Measurements from ENCODE around the gene MGAT3. TPM values are rescaled to one million over a fixed set of nuclear protein-coding genes. Genes with fewer than 3 reads are reported as not detected.

Gene MGAT3
- total and polyA plus RNA-seq, 2 of the 8 experiments (the other 6 are each of a cell fraction or from before 2014, with no cell fraction given) = 4.3 to 9.2 TPM

DNA sequence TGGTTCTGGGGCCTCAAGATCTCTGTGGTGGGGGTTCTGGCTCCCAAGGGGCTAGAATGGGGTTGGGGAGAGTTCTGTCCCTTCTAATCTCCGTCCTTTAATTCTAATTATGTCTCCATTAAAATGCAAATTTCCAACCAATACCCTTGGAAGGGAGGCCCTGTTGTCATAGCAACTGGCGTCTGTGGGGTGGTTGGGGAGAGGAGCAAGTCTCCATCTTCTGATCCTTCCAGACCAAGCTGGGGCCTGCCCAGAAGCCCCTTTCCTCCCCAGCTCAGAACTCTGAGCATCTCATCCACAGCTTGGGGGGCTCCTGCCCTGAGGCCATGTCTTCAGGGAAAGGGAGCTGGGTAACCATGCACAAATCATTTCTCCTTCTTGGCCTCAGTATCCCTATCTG, 81.2 kb downstream of the MGAT3 start (continued):
- TF ChIP-seq CBX8 (IDR thresholded peaks at IDR 0.05; ENCODE audit: borderline replicate concordance, low read depth, low read length) (no peak), FOSL1 (IDR thresholded peaks at IDR 0.05; ENCODE audit: insufficient read depth, low read depth, low read length) (no peak), TCF12 (IDR thresholded peaks at IDR 0.05; ENCODE audit: low read depth, low read length) (no peak), CBX5 (IDR thresholded peaks at IDR 0.05; ENCODE audit: low read depth, low read length) (no peak), GABPA (IDR thresholded peaks at IDR 0.05; ENCODE audit: borderline replicate concordance, insufficient read depth, low read length) (no peak), CREB1 (IDR thresholded peaks at IDR 0.05) (no peak), BCL11A (IDR thresholded peaks at IDR 0.05; ENCODE audit: low read depth in 2 of 2, low read length in 2 of 2) (no peak)

Other genes starting within 250 kb of the MGAT3 start
- gene PDGFB, start 212.0 kb upstream of the MGAT3 start, total RNA-seq (2021; fragmentation: NEBNext Ultra II Directional; extraction: Animal tissue kit (Norgen Biotek cat#: 25700)) = 8.5 and 9.6 TPM in 2 replicates
- gene PDGFB, start 212.0 kb upstream of the MGAT3 start, polyA plus RNA-seq (2011; rRNA removed) = 3.9 and 5.5 TPM in 2 replicates
- gene RPL3, start 137.4 kb upstream of the MGAT3 start, total RNA-seq (2021; fragmentation: NEBNext Ultra II Directional; extraction: Animal tissue kit (Norgen Biotek cat#: 25700)) = 2,801 and 2,865 TPM in 2 replicates
- gene RPL3, start 137.4 kb upstream of the MGAT3 start, polyA plus RNA-seq (2011; rRNA removed) = 5,362 and 5,466 TPM in 2 replicates
- 32.5 and 32.7 TPM in 2 replicates for gene SYNGR1, start 107.0 kb upstream of the MGAT3 start, total RNA-seq (2021; fragmentation: NEBNext Ultra II Directional; extraction: Animal tissue kit (Norgen Biotek cat#: 25700))
- gene SYNGR1, start 107.0 kb upstream of the MGAT3 start, polyA plus RNA-seq (2011; rRNA removed) = 84.7 and 98.9 TPM in 2 replicates
- gene TAB1, start 57.2 kb upstream of the MGAT3 start, total RNA-seq (2021; fragmentation: NEBNext Ultra II Directional; extraction: Animal tissue kit (Norgen Biotek cat#: 25700)) = 23.1 and 26.1 TPM in 2 replicates
- gene TAB1, start 57.2 kb upstream of the MGAT3 start, polyA plus RNA-seq (2011; rRNA removed) = 38.0 and 77.1 TPM in 2 replicates
- 31.4 and 32.7 TPM in 2 replicates for gene MIEF1, start 45.3 kb downstream of the MGAT3 start, total RNA-seq (2021; fragmentation: NEBNext Ultra II Directional; extraction: Animal tissue kit (Norgen Biotek cat#: 25700))
- gene MIEF1, start 45.3 kb downstream of the MGAT3 start, polyA plus RNA-seq (2011; rRNA removed) = 16.8 and 21.0 TPM in 2 replicates
- 543 and 553 TPM in 2 replicates for gene ATF4, start 63.5 kb downstream of the MGAT3 start, total RNA-seq (2021; fragmentation: NEBNext Ultra II Directional; extraction: Animal tissue kit (Norgen Biotek cat#: 25700))
- gene ATF4, start 63.5 kb downstream of the MGAT3 start, polyA plus RNA-seq (2011; rRNA removed) = 685 and 704 TPM in 2 replicates
- 77.5 and 77.9 TPM in 2 replicates for gene RPS19BP1, start 75.7 kb downstream of the MGAT3 start, total RNA-seq (2021; fragmentation: NEBNext Ultra II Directional; extraction: Animal tissue kit (Norgen Biotek cat#: 25700))
- 97.9 and 120 TPM in 2 replicates for gene RPS19BP1, start 75.7 kb downstream of the MGAT3 start, polyA plus RNA-seq (2011; rRNA removed)
- 1.2 and 1.3 TPM in 2 replicates for gene CACNA1I, start 113.7 kb downstream of the MGAT3 start, total RNA-seq (2021; fragmentation: NEBNext Ultra II Directional; extraction: Animal tissue kit (Norgen Biotek cat#: 25700))
- 0.77 and 1.3 TPM in 2 replicates for gene CACNA1I, start 113.7 kb downstream of the MGAT3 start, polyA plus RNA-seq (2011; rRNA removed)

Measured in H1 (cell line).